ENCODE results near the gene NUBPL.

Gene NUBPL

GRCh38 chr14:31578266-31578665 lies 17.1 kb downstream of the NUBPL start:
- H3K79me2 ChIP-seq (ENCODE audit: control insufficient read depth, low read length) = no peaks in the 10 kb centered on the region
- no peak overlapping the region for H3K27ac ChIP-seq (ENCODE audit: low read depth, low read length)
- TF ChIP-seq CTCF (IDR thresholded peaks at IDR 0.05; ENCODE audit: low read depth, low read length, poor library complexity, severe bottlenecking) (no peak), EZH2phosphoT487 (IDR thresholded peaks at IDR 0.05; ENCODE audit: borderline replicate concordance, low read length) (no peak)

GRCh38 chr14:31578792-31579501 lies 17.7 kb downstream of the NUBPL start:
- Histone ChIP-seq H3K9me3 (ENCODE audit: control insufficient read depth, insufficient read depth, low read length) (no peaks in the 10 kb centered on the region), H3K36me3 (ENCODE audit: control insufficient read depth, low read length) (peaks cover 5% of the 10 kb centered on the region; the same call in 1 of the 2 replicates), H3K27ac (ENCODE audit: low read depth, low read length) (no peak overlapping the region), H3K4me3 (ENCODE audit: low read length) (no peak overlapping the region), H3K27me3 (ENCODE audit: control insufficient read depth, low read length) (no peaks in the 10 kb centered on the region), H3K9me2 (replicated peaks; ENCODE audit: control insufficient read depth, low read length) (no peaks in the 10 kb centered on the region), H3F3A (ENCODE audit: control insufficient read depth, insufficient read depth) (no peaks in the 10 kb centered on the region), H3K4me2 (ENCODE audit: low read length) (no peak overlapping the region), H3K4me1 (ENCODE audit: control insufficient read depth, low read length) (no peaks in the 10 kb centered on the region), H3K79me2 (ENCODE audit: control insufficient read depth, low read length) (no peaks in the 10 kb centered on the region), H4K20me1 (ENCODE audit: control insufficient read depth, insufficient read depth, low read depth, low read length) (no peaks in the 10 kb centered on the region)
- TF ChIP-seq EZH2phosphoT487 (IDR thresholded peaks at IDR 0.05; ENCODE audit: borderline replicate concordance, low read length) (no peak), CTCF (IDR thresholded peaks at IDR 0.05; ENCODE audit: low read depth, low read length, poor library complexity, severe bottlenecking) (no peak)

More at GRCh38 chr14:31578266-31578665, 17.1 kb downstream of the NUBPL start:
- H3F3A ChIP-seq (ENCODE audit: control insufficient read depth, insufficient read depth) = no peaks in the 10 kb centered on the region
- H3K4me2 ChIP-seq (ENCODE audit: low read length) = no peak overlapping the region
- H3K36me3 ChIP-seq (ENCODE audit: control insufficient read depth, low read length) = peaks cover 5% of the 10 kb centered on the region; the same call in 1 of the 2 replicates
- no peak overlapping the region for H3K4me3 ChIP-seq (ENCODE audit: low read length)
- no peaks in the 10 kb centered on the region for H3K9me2 ChIP-seq (replicated peaks; ENCODE audit: control insufficient read depth, low read length)
- no peaks in the 10 kb centered on the region for H4K20me1 ChIP-seq (ENCODE audit: control insufficient read depth, insufficient read depth, low read depth, low read length)
- no peaks in the 10 kb centered on the region for H3K4me1 ChIP-seq (ENCODE audit: control insufficient read depth, low read length)
- no peaks in the 10 kb centered on the region for H3K27me3 ChIP-seq (ENCODE audit: control insufficient read depth, low read length)
- no peaks in the 10 kb centered on the region for H3K9me3 ChIP-seq (ENCODE audit: control insufficient read depth, insufficient read depth, low read length)

GRCh38 chr14:31580234-31580633 lies 19.0 kb downstream of the NUBPL start:
- Histone ChIP-seq H3F3A (ENCODE audit: control insufficient read depth, insufficient read depth) (no peaks in the 10 kb centered on the region), H3K4me2 (ENCODE audit: low read length) (no peak overlapping the region), H4K20me1 (ENCODE audit: control insufficient read depth, insufficient read depth, low read depth, low read length) (no peaks in the 10 kb centered on the region), H3K79me2 (ENCODE audit: control insufficient read depth, low read length) (no peaks in the 10 kb centered on the region), H3K9me3 (ENCODE audit: control insufficient read depth, insufficient read depth, low read length) (no peaks in the 10 kb centered on the region), H3K27ac (ENCODE audit: low read depth, low read length) (no peak overlapping the region), H3K27me3 (ENCODE audit: control insufficient read depth, low read length) (no peaks in the 10 kb centered on the region), H3K9me2 (replicated peaks; ENCODE audit: control insufficient read depth, low read length) (no peaks in the 10 kb centered on the region), H3K4me3 (ENCODE audit: low read length) (no peak overlapping the region), H3K36me3 (ENCODE audit: control insufficient read depth, low read length) (peaks cover 5% of the 10 kb centered on the region), H3K4me1 (ENCODE audit: control insufficient read depth, low read length) (no peaks in the 10 kb centered on the region)
- TF ChIP-seq EZH2phosphoT487 (IDR thresholded peaks at IDR 0.05; ENCODE audit: borderline replicate concordance, low read length) = no peak
- TF ChIP-seq CTCF (IDR thresholded peaks at IDR 0.05; ENCODE audit: low read depth, low read length, poor library complexity, severe bottlenecking) = no peak

All from DOHH2 (cell line).